Measurements from ENCODE around the gene TRPV3.
A peak's percentile ranks its signal among the peaks of the same experiment; 100 is the strongest.

- TF ChIP-seq CTCF (tag by site-specific recombination; IDR thresholded peaks at IDR 0.05) (no peak), ZFHX2 (tag by site-specific recombination; conservative IDR thresholded peaks at IDR 0.05) (peak; percentile 71), ZNF24 (tag by site-specific recombination; IDR thresholded peaks at IDR 0.05) (no peak), GLI2 (tag by site-specific recombination; IDR thresholded peaks at IDR 0.05; ENCODE audit: borderline replicate concordance, low read depth) (no peak), ZBTB49 (tag by site-specific recombination; IDR thresholded peaks at IDR 0.05; ENCODE audit: low read depth) (no peak), ZNF398 (tag by site-specific recombination; IDR thresholded peaks at IDR 0.05) (no peak), TCF7L2 (IDR thresholded peaks at IDR 0.05; ENCODE audit: borderline replicate concordance, low read depth, low read length) (no peak)
Observed at GRCh38 chr17:3565143-3565542, 7.5 kb upstream of the TRPV3 start.

Measured in HEK293 (cell line).